COLO668 (cell line): Measurements from ENCODE around the gene AFF1.

Source experiments
- DNase-seq: peaks from one replicate; lab custom pipeline; 2025; ENCODE audit not compliant: unreplicated experiment; lab: John Stamatoyannopoulos, UW

The AFF1 gene, protein sequence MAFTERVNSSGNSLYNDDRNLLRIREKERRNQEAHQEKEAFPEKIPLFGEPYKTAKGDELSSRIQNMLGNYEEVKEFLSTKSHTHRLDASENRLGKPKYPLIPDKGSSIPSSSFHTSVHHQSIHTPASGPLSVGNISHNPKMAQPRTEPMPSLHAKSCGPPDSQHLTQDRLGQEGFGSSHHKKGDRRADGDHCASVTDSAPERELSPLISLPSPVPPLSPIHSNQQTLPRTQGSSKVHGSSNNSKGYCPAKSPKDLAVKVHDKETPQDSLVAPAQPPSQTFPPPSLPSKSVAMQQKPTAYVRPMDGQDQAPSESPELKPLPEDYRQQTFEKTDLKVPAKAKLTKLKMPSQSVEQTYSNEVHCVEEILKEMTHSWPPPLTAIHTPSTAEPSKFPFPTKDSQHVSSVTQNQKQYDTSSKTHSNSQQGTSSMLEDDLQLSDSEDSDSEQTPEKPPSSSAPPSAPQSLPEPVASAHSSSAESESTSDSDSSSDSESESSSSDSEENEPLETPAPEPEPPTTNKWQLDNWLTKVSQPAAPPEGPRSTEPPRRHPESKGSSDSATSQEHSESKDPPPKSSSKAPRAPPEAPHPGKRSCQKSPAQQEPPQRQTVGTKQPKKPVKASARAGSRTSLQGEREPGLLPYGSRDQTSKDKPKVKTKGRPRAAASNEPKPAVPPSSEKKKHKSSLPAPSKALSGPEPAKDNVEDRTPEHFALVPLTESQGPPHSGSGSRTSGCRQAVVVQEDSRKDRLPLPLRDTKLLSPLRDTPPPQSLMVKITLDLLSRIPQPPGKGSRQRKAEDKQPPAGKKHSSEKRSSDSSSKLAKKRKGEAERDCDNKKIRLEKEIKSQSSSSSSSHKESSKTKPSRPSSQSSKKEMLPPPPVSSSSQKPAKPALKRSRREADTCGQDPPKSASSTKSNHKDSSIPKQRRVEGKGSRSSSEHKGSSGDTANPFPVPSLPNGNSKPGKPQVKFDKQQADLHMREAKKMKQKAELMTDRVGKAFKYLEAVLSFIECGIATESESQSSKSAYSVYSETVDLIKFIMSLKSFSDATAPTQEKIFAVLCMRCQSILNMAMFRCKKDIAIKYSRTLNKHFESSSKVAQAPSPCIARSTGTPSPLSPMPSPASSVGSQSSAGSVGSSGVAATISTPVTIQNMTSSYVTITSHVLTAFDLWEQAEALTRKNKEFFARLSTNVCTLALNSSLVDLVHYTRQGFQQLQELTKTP

DNA sequence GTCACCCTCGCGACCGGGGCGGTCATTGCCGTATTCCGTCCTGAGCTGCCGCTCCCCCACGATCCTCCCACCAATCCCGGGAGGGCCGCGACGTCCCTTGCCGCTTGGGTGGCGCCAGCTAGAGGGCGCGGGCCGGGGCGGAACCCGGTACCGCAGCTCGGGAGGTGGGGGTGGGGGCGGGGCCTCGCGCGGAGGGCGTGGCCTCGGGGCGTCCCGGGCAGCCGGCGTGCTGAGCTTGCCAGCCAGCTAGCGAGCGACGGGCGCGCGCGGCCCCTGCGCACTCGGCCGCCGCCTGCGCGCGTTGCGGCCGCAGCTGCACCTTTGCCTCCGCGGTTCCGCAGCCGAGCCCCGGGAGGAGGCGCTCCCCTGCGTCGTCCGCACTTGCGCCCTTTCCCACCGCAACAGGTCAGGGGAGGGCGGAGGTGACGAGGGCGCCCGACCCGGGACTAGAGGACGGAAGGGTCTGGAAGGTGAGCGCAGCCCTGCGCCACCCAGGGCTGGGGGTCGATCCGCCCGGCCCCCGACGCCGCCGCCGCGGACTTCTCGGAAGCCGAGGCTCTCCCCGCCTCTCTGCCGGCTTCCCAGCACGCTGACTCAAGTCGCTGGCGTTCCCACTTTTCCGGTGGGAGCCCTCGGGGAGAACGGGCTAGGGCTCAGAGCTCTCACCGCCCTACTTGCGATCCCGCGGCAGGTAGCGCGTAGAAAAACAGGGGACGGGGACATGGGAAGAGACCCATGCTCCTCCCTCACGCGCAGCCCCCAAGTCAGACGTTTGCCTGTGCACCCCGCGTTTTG, at the start of gene AFF1:
Gene AFF1, plus strand, starts transcription at position 241 of the 795 bp plus-strand sequence. CDS start 13,523 bp downstream, outside the sequence.
- peak; percentile 95 for DNase-seq

DNA sequence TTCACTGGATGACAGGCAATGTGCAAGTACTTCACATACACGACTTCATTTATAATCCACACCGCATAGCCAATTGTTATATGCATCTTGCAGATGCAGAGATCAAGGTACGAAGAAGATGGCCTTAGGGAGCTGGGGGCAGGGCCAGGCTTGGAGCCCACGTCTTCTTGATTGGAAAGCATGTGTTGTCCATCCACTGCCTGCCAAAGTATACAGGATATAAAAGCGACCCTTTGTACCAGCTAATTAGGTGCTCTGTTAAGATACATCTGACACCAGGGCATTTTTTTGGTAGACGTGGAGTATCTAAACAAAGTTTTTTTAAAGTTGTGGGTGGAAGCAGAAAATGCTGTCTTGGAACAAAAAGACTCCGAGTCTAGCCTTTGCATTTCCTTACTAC, 44.0 kb upstream of the AFF1 start:
- DNase-seq: no peak

DNA sequence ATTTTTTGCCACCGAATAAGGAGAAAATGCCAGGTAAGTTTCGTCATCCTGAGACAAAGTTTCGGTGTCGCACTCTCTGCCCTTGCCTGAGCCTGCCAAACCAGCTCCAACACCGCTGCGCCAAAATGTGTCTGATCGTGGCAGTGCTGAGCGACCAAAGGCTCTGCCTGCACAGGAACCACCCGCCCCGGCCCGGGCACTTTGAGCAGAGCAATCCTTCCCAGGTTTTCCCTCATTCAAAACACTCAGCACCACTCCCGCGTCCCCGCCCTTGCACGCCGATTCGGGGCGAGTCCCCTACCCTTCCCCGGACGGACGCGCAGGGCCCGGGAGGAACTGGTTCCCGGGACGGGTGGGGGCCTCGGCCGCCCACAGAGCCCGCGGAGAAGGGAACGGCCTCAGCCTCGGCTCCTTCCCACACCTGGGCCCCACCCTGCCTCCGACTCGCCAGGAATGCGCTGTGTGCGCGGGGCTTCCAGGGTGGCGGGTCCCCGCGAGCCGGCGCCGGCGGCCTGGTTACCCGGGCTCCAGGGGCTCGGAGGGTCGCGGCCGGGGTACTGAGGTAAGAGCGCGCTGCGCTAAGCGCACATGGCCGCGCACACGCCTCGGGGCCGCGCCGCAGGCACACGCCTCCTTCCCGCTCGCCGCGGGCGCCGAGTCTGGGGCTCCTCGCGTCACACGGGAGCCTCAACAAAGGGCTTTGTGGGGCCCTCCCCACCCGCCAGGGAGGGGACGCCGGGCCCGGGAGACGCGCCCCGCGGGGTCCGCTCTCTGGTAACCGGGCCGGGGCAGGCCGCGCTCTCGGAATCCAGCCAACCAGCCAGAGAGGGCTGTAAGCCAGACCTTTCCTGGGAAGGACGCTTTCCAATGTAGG, 42.8 kb upstream of the AFF1 start, which contains the start of gene C4orf36:
Gene C4orf36, minus strand, starts transcription at position 661 of the 874 bp plus-strand sequence. CDS start 902 bp downstream, outside the sequence.
- peak; percentile 77 for DNase-seq

DNA sequence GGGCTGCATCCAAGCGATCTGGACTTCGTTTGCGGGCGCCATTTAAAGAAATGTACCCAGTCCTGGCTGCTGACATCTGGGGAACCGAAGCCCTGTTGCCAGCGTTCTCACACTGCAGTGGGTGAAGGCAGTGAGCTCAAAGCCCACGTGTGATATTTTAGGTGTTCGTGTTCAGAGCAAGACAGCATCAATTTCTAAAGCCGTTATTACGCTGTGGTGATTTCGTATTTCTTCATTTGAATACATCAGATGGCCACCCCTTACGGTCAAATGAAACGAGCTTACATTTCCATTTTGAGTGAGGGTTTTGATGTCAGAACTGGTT, 42.2 kb upstream of the AFF1 start:
- no peak for DNase-seq

DNA sequence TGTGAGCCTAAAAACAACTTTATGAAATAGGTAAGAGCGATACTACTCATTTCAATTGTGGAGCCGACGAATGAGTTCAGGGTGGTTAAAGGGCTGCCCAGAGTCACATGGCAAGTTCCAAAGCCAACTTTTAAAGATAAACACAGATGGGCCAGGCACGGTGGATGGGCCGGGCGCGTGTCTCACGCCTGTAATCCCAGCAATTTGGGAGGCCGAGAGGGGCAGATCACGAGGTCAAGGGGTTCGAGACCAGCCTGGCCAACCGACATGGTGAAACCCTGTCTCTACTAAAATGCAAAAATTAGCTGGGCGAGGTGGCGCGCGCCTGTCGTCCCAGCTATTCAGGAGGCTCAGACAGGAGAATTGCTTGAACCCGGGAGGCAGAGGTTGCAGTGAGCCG, 41.7 kb upstream of the AFF1 start:
- DNase-seq: no peak

DNA sequence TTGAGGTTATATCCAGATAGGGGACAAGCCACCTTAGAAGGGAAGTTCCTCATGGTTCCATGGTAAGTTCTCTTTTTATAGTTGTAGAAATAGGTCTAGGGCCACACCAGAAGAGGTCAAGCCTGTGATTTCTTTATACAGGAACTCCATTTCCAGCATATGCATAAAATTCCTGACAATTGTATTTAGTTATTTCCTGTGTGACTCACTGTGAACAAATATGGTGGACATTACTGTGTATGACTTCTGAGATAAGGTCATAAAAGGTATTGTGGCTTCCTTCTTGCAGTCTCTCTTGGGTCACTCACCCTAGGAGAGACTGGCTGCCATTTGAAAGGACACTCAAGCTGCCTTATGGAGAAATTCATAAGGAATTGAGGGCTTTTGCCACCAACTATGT, 40.4 kb upstream of the AFF1 start:
- no peak for DNase-seq

DNA sequence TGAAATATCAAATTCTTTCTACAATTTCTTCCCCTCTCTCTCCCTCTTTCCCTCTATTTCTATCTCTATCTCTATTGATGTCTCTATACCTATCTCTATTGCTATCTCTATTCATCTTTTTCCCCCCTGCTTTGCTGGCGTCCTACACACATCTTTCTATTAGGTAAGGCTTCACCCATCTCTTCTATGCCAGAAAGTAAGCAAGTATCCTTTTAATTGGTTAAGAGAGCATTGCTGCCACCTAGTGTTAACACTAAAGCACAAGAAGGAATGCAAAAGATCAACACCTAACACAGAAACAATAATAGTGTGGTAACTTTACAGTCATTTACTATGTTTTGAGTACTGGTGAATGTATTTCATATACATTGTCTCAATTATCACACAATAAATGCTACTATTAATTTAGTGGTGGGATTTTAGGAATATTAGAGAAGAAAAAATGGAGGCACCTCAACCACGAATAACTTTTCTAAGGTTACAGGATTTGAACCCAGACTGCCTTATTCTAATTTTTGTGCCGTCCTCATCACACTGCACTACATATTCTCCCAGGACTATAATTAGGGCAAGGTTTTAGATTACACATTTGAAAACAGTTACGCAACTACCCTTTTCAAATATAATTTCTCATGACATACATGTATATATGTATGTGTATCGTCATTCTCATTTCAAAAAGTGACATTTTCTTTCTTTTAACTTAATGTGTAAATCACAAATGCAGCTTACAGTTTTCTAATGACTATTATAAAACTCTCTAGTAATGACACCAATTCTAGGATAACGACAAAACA, 38.9 kb upstream of the AFF1 start:
- DNase-seq: peak; percentile 8

DNA sequence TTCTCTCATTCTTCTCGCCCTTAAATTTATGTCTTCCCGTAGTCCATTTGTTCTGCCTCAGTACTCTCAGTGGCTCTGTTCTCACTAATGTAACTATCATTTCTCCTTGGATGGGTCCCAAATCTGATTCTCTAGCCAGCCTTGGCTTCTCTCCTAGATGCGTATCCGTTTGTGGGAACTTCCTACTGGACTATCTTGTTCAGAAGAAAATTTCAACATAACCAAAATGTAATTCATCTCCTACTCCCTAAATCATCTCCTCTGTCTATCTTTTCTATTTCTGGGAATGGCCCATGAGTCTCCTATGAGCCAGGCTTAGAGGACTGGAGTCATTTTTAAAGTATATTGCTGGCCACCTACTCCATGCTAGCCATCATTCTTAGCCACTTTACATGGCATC, 38.2 kb upstream of the AFF1 start:
- no peak for DNase-seq

DNA sequence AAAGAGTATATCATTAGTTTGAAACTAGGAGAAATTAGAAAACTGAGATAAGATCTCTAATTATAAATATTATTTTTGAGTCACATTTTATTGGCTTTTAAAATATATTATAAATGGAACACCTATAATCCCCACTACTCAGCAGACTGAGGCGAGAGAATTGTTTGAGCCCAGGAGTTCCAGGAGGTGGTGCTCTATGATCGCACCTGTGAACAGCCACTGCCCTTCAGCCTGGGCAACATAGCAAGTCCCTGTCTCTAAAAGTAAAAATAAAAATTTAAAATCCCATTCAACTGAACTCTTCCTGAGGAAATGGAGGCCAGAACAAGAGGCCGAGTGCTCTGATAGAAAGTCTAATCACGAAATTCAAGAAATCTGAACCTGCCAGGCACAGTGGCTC, 36.2 kb upstream of the AFF1 start:
- no peak for DNase-seq

DNA sequence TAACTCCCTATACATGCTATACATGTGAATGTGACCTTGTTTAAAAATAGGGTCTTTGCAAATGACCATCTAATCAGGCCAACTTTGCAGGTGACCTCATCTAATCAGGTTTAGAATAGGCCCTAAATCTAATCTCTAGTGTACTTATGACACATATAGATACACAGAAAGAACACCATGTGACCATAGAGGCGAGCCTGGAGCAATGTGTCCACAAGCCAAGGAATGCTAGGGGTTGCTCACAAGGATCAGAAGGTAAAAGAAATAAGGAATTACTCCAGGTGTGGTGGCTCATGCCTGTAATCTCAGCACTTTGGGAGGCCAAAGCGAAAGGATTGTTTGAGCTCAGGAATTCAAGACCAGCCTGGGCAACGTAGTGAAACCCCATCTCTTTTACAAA, 32.9 kb upstream of the AFF1 start:
- no peak for DNase-seq

DNA sequence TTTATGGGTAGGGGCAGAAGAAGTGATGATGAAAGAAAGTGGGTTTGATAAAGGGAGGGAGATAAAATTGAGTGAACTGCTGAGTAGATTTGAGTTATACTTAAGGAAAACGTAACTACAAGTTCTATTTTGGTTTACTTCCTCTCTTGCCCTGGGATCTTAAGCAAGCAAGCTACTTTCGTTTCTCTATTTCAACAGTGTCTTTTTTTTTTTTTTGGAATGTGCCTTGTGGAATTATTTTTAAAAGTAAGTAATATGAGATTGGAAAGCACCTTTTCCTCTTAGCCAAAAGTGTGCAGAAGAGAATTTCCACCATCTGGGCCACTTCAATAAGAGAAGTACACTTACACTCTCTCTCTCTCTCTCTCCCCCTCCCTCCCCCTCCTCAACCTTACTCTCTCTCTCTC, 26.6 kb upstream of the AFF1 start:
- DNase-seq: no peak

DNA sequence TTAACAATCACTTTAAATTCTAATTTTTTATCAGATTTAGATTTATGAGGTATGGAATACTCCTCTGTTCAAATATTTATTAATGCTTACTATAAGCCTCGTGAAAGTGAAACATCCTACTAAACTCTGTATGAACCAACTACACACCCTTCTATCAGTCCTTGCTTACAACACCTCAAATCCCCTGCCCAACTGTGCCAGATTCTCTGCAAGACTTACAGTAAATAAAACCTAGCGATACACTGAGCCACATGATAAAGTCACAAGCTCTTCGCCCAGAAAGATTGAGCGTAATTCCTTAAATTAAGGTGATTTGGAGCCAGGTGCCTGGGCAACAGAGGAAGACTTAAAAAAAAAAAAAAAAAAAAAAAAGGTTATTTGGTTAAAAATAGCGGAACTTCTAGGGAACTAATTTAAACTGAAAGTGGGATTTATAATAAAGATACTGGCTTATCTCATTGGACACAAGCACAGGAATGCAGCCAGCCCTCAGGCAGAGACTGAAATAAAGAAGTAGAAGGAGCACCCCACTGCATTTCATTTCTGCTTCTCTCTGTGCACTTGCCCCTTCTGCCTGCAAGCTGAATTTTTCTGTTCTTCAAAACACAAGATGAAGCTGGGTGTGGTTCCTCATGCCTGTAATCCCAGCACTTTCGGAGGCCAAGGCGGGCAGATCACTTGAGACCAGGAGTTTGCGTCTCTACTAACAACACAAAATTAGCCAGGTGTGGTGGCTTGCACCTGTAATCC, 25.1 kb upstream of the AFF1 start:
- DNase-seq: no peak

DNA sequence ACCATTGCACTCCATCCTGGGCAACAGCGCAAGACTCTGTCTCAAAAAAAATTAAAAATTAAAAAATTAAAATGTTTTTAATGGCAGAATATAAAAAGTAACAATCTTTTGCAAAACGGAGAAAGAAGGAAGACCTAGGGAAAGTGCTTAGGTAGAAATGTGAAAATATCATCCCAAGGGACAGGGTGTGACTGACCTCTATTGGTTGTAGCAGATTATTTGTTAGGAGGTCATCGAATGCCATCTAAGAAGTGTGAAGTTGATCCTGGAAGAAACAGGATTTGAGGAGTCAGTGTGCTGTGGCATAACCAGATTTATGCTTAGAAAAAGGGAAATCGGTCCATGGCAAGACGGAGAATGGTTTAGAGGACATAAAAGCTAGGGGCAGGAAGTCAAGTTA, 24.4 kb upstream of the AFF1 start:
- no peak for DNase-seq

DNA sequence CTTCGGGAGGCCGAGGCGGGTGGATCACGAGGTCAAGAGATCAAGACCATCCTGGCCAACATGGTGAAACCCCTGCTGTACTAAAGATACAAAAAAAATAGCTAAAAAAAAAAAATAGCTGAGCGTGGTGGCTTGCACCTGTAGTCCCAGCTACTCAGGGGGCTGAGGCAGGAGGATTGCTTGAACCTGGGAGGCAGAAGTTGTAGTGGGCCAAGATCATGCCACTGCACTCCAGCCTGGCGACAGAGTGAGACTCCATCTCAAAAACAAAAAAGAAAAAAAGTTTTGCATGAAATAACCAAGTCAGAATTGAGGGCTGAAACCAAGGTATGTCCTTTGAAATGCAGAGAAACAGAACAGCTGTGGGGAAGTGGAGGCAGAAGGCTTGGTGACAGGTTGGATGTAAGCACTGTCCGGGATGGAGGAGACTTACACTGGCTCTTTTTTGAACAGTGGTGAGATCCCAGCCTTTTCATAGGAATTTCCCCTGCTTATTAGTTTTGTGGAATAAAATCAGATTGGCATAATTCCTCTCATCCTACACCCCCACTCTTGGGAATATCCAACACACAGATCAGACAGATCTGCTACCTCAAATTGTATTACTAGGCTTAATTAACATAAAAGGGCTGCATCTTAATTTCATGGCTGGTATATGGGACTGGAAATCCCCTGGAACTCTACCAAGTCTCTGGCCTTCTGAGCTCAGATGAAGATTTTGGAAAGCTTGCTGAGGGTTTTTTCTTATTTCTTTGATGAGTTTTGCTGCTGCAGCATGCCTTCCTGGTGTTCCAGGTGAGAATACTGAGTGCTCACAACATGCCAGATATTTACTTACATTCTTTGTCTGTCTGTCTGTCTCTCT, 23.8 kb upstream of the AFF1 start:
- DNase-seq: no peak

DNA sequence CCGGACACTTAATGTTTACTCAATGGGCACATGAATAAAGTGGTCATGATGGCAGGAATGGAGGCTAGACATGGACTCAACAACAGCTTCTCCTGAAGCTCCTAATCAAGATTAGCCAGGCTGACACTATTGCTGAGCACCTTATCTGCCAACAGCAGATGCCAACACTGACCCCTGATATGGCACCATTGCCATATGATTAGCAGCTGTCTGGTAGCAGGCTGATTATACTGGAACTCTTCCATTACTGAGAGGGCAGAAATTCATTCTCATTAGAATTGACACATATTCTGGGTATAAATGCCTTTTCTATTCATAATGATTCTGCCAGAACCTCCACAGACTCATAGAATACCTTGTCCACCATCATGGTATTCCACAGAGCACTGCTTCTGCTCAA, 18.4 kb upstream of the AFF1 start:
- no peak for DNase-seq

DNA sequence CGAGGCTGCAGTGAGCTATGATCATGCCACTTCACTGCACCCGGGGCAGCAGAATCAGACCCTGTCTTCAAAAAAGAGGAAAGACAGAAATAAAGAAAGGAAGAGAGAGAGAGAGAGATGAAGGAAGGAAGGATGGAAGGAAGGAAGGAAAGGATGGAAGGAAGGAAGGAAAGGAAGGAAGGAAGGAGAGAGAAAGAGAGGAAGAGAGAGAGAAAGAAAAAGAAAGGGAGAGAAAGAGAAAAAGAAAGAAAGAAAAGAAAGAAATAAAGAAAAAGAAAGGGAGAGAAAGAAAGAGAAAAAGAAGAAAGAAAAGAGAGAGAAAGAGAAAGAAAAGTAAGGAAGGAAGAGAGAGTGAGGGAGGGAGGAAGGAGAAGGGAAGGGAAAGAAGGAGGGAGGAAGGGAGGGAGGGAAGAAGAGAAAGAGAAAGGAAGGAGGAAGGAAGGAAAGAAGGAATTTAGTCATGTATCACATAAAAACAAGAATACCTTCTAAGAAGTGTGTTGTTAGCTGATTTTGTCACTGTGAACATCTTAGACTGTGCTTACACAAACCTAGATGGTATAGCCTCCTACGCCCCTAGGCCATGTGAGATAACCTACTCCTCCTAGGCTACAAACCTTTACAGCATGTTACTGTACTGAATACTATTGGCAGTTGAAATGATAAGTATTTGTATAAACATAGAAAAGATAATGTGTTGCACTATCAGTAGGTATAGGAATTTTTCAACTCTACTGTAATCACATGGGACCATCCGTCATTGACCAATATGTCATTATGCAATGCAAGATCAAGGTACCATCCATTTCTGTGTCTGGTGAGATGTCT, 17.4 kb upstream of the AFF1 start:
- DNase-seq: no peak
